Left colon (tissue), 2 donors: Measurements from ENCODE around the gene DGKB. TPM values are rescaled to one million over a fixed set of nuclear protein-coding genes. Genes with fewer than 3 reads are reported as not detected.
A peak's percentile ranks its signal among the peaks of the same experiment; 100 is the strongest.

ENCODE experiments used
- ATAC-seq: fragments of 200-7000 bp; cut with Tn5 transposase; one replicate; pipeline ENCODE4 v1.9.1; 2020; ENCODE audit warnings: mild to moderate bottlenecking, moderate library complexity
- DNase-seq, 2 donors: peaks; one replicate each; pipeline ENCODE4 v3.0.0-alpha.2; 2020
- intact Hi-C, 2 donors: fragments of 100-400 bp; cut with DNase I in 1 of 2; cut with micrococcal nuclease in 1 of 2; formaldehyde crosslinking; loops; one replicate each; pipeline versions ENCODE4 v1.11.2 to v1.14.0; 2022; cut with DNase I, micrococcal nuclease
- total RNA-seq, 2 donors: library from RNA; stranded (reverse); fragmentation: NEBNext Ultra II Directional; extraction: Animal tissue kit (Norgen Biotek cat#: 25700); gene quantifications; one replicate each; pipeline ENCODE4 v1.2.1, GENCODE V29; 2021
- donor health status: DM: no; HTN: no; CAD: no.
- donor health status: DM: yes; HTN: yes; CAD: no.

Gene DGKB
- total RNA-seq, 2 donors from 2014 or later = 0.06 to 0.39 TPM

GRCh38 chr7:14228341-14228740 is 674.2 kb downstream of the DGKB start:
- intact Hi-C loops = no loop called here
- DNase-seq = no peak
- ATAC-seq = no peak

DNA sequence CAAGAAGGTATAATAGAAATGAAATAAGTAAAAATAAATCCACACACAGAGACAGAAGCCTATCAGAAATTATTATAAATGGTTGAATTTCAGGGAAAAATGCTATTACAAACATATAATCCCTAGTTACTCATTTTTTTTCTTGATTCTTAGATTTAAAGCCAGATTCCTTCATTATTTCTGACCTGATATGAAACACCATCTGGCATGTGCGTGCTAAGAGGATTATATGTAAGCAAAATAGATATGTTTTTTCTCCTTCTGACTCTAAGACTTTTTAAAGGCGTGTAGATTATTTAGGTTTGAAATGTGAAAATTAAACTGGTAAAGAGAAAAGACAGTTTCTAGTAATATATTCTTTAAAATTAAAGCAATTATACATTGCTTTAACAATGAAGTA is 676.4 kb downstream of the DGKB start:
- DNase-seq (no peak), ATAC-seq (no peak)
- intact Hi-C loops = no loop called here

DNA sequence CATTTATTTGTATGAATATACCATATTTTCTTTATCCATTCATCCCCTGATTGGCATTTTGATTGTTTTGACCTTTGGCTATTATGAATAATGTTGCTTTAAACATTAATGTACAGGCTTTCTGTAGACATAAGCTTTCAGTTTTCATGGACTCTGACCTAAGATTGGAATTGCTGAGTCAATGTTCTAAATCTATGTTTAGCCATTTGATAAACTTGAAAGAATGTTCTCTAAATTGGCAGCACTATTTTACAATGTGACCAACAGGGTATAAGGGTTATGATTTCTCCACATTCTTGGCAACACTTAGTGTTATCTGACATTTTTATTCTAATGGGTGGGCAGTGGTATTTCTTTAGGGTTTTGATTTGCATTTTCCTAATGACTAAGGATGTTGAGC is 683.4 kb downstream of the DGKB start:
- intact Hi-C loops = no loop called here
- DNase-seq = no peak
- no peak for ATAC-seq

- no peak for ATAC-seq
- no peak for DNase-seq
- intact Hi-C loops = no loop called here
Observed at GRCh38 chr7:14218338-14218737, 684.2 kb downstream of the DGKB start.

- DNase-seq = no peak
- intact Hi-C loops = no loop called here
- no peak for ATAC-seq
Observed at GRCh38 chr7:14209896-14210484, 692.6 kb downstream of the DGKB start.

DNA sequence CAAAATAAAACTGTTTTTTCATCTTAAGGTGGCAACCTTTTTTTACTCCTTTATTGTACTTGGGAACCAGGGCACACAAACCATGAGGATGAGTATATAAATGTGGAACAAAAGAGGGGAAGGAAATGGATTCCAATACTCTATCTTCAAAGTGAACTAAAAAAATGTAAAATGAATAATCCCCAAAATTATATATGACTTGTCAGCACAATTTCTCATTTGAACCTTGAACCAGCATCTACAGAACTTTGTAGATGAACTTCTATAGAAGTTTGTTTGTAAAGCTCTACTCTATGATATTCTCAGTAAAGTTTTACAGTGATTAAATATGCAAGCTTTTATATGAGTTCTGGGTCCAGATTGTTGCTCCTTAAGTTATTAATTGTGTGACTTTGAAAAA is 694.8 kb downstream of the DGKB start:
- intact Hi-C loops = no loop called here
- DNase-seq (no peak), ATAC-seq (no peak)

DNA sequence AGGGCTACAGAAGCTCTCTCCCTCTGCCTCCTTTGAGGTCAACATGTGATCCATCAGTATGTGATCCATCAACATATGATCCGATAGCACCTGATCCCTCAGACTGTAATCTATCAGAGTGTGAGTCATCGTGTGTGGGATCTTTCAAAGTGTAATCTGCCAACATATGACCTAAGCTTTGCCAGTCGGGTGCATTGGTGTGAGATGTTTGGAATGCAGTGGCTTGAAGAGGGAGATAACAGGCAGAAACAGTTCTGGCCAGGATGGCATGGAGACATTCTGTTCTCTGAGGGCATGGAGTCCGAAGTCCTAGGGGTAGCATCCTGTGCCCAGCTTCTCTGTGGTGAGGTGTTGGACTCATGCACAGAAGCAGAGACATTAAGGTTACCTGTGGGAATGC is 695.4 kb downstream of the DGKB start:
- ATAC-seq (no peak), DNase-seq (no peak)
- intact Hi-C loops = no loop called here

GRCh38 chr7:14206121-14206520 is 696.4 kb downstream of the DGKB start:
- no peak for DNase-seq
- no peak for ATAC-seq
- intact Hi-C loops = no loop called here

- ATAC-seq (no peak), DNase-seq (no peak)
- intact Hi-C loops = no loop called here
Observed at GRCh38 chr7:14201353-14201752, 701.2 kb downstream of the DGKB start.

DNA sequence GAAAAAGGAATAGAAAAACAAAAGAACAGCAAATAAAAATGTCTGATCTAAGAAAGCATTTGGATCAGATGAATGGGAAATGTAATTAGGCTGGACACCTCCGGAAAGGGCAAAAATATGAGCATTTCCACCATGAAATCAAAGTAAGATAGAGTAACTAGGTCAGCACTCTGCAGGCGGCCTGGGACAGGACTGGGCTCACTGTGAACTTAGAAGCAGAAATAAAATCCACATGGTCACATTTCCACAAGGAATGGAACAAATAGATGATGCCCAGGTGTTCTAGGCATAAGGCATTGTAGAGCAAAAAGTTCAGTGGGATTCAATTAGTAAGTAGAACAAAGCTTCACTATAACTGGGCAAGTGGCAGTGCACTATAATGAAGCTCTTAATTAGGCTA is 703.2 kb downstream of the DGKB start:
- intact Hi-C loops = no loop called here
- ATAC-seq (no peak), DNase-seq (no peak)

DNA sequence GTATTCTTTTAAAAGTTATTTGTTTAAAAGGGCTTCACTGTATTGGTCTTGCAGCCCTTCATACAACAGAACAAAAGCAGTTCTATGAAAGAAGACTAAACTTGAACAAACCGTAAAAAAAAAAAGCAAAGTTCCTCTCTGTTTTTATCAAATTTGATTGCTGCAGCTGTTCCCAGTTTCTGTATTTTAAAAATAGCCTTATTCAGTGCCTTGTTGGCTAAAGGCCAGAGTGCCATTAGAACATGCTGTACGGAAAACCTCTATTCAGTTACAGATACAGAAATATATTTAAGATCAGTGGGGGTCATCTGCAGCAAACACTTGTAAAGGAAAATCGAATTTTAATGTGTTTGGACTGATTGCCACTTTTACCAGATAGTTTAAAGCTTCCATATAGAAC is 705.3 kb downstream of the DGKB start:
- ATAC-seq = no peak
- no peak for DNase-seq
- intact Hi-C loops = no loop called here

DNA sequence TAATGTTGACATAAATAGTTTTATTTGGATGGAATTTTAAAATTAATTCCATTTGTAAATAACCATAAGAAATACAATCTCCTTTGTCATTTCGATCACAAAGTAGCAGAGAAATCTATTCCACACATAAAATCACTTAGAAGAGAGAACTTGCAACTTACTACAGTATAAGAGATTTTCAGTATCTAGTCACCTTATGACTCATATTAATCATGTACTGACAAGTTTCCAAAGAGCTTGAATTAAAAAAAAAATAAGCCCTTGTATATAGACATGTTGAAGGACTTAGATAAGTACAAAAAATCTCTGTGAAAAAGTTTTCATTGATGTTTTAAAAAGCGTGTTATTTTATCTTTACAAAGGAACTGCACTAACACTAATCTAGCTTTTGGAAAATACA is 706.0 kb downstream of the DGKB start:
- intact Hi-C loops = no loop called here
- no peak for ATAC-seq
- no peak for DNase-seq

DNA sequence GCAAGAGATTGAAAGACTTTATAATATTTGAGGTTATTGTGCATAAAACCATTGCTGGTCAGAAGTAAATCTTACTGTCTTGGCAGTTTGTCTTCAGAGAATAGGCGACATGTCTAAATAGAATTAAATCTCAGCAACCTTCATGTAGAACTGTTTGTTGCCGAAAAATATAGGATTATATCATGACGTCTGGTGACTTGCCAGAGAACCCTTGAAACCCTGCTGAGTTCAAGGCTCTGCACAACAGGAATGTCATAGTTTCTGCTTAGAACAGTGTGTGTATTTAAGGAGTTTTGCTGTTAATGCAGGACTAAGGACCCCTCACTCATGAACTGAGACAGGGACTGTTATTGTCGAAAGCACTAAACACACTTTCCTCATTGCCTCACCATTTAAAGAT is 706.7 kb downstream of the DGKB start:
- intact Hi-C loops = no loop called here

GRCh38 chr7:14195079-14195478 is 707.5 kb downstream of the DGKB start:
- intact Hi-C loops = no loop called here
- DNase-seq = no peak
- ATAC-seq = no peak

More for the DNA sequence above, 706.7 kb downstream of the DGKB start:
- no peak for ATAC-seq
- DNase-seq = no peak

GRCh38 chr7:14191686-14192098 is 710.9 kb downstream of the DGKB start:
- no peak for DNase-seq
- intact Hi-C loops = no loop called here
- no peak for ATAC-seq

- ATAC-seq (peak; percentile 72), DNase-seq (peak; percentile 7 to 46)
- intact Hi-C loops = no loop called here
Observed at GRCh38 chr7:14184292-14184864, 718.2 kb downstream of the DGKB start.

DNA sequence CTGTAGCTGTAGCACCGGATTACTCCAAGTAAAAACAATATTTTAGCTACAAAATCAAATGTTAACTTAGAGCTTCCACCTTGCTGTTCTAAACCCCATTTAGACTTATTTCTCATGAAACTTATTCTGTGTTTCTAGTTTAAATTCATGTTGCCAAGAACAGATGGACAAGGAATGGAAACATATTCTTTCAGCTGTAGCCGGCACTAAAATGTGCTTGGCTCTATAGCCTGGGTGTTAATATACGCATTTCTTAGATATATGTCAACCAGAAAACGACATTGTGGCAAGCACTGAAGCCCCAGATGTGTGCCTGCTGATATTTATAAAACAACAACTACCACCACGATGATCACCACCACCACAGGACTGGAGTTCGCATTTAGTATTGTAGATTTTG is 722.8 kb downstream of the DGKB start:
- intact Hi-C loops = no loop called here
- DNase-seq (no peak), ATAC-seq (no peak)

GRCh38 chr7:14177876-14178275 is 724.7 kb downstream of the DGKB start:
- ATAC-seq (no peak), DNase-seq (no peak)
- intact Hi-C loops = no loop called here

- ATAC-seq (no peak), DNase-seq (no peak)
- intact Hi-C loops = no loop called here
Observed at GRCh38 chr7:14170872-14171271, 731.7 kb downstream of the DGKB start.

GRCh38 chr7:14158111-14158510 is 744.4 kb downstream of the DGKB start:
- intact Hi-C loops = no loop called here
- ATAC-seq (no peak), DNase-seq (no peak)

GRCh38 chr7:14156436-14156835 is 746.1 kb downstream of the DGKB start:
- ATAC-seq = no peak
- DNase-seq = no peak
- intact Hi-C loops = no loop called here
